RWPE2 (cell line): ENCODE data around the gene ZCCHC2.

Experiments
- ATAC-seq: fragments of 200-7000 bp; cut with Tn5 transposase; 3 replicates; pipeline ENCODE4 v1.9.1; 2021; ENCODE audit warnings: low read depth
- DNase-seq: peaks from one replicate; pipeline ENCODE4 v3.0.0-alpha.2; 2020; ENCODE audit warnings: low spot score
- H3K27ac ChIP-seq: fragments of 450-650 bp; 2 replicates; pipeline ENCODE4 v1.5.1; 2017; ENCODE audit warnings: mild to moderate bottlenecking; ENCODE audit not compliant: poor library complexity, severe bottlenecking
- H3K27me3 ChIP-seq: fragments of 250-450 bp; sonication (Bioruptor Pico); 2 replicates; pipeline ENCODE4 v1.5.1; 2021; ENCODE audit warnings: mild to moderate bottlenecking, moderate library complexity; ENCODE audit not compliant: insufficient read depth, poor library complexity, severe bottlenecking
- H3K36me3 ChIP-seq: fragments of 250-450 bp; sonication (Bioruptor Pico); 2 replicates; pipeline ENCODE4 v1.5.1; 2020; ENCODE audit warnings: low read depth, mild to moderate bottlenecking, moderate library complexity
- H3K4me1 ChIP-seq: fragments of 250-450 bp; sonication (Bioruptor Pico); 2 replicates; pipeline ENCODE4 v1.5.1; 2021; ENCODE audit warnings: mild to moderate bottlenecking, moderate library complexity; ENCODE audit not compliant: insufficient read depth, poor library complexity, severe bottlenecking
- H3K4me3 ChIP-seq: fragments of 250-450 bp; sonication (Bioruptor Pico); 2 replicates; pipeline ENCODE4 v1.5.1; 2021; ENCODE audit warnings: mild to moderate bottlenecking, moderate library complexity; ENCODE audit not compliant: severe bottlenecking
- H3K9me3 ChIP-seq: fragments of 250-450 bp; sonication (Bioruptor Pico); 2 replicates; pipeline ENCODE4 v1.5.1; 2021; ENCODE audit warnings: mild to moderate bottlenecking, moderate library complexity; ENCODE audit not compliant: severe bottlenecking
- TF ChIP-seq, protein P1 (sequence below): fragments of 450-650 bp; IDR thresholded peaks from one replicate; pipeline ENCODE4 v1.5.1; 2017; ENCODE audit warnings: mild to moderate bottlenecking, moderate library complexity; ENCODE audit not compliant: poor library complexity, severe bottlenecking

Gene ZCCHC2

DNA sequence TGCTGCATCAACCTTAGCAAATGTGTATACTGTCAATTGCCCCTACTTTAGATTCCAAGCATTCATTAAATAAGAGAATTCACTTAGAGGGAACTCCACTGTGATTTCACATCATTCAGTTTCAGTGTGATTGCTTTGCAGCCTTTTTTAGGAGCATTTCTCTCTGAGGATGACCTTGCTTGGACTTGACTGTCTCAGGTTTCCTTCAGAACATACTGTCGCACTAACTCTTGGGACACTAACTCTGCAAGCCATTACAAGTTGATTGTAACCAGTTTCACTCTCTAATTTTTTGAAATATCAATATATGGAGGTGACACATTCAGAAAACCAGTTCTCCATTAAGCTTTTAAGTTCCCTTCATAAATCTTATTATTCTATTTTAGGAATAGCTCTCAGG lies 6.6 kb upstream of the ZCCHC2 start:
- Histone ChIP-seq H3K36me3 (no peaks in the 10 kb centered on the region), H3K27me3 (no peaks in the 10 kb centered on the region), H3K4me1 (peaks cover 2% of the 10 kb centered on the region), H3K9me3 (no peaks in the 10 kb centered on the region), H3K4me3 (no peak overlapping the region), H3K27ac (no peak overlapping the region)
- ATAC-seq: no peak
- no peak for DNase-seq
- TF ChIP-seq, protein P1, sequence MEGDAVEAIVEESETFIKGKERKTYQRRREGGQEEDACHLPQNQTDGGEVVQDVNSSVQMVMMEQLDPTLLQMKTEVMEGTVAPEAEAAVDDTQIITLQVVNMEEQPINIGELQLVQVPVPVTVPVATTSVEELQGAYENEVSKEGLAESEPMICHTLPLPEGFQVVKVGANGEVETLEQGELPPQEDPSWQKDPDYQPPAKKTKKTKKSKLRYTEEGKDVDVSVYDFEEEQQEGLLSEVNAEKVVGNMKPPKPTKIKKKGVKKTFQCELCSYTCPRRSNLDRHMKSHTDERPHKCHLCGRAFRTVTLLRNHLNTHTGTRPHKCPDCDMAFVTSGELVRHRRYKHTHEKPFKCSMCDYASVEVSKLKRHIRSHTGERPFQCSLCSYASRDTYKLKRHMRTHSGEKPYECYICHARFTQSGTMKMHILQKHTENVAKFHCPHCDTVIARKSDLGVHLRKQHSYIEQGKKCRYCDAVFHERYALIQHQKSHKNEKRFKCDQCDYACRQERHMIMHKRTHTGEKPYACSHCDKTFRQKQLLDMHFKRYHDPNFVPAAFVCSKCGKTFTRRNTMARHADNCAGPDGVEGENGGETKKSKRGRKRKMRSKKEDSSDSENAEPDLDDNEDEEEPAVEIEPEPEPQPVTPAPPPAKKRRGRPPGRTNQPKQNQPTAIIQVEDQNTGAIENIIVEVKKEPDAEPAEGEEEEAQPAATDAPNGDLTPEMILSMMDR: no peak

DNA sequence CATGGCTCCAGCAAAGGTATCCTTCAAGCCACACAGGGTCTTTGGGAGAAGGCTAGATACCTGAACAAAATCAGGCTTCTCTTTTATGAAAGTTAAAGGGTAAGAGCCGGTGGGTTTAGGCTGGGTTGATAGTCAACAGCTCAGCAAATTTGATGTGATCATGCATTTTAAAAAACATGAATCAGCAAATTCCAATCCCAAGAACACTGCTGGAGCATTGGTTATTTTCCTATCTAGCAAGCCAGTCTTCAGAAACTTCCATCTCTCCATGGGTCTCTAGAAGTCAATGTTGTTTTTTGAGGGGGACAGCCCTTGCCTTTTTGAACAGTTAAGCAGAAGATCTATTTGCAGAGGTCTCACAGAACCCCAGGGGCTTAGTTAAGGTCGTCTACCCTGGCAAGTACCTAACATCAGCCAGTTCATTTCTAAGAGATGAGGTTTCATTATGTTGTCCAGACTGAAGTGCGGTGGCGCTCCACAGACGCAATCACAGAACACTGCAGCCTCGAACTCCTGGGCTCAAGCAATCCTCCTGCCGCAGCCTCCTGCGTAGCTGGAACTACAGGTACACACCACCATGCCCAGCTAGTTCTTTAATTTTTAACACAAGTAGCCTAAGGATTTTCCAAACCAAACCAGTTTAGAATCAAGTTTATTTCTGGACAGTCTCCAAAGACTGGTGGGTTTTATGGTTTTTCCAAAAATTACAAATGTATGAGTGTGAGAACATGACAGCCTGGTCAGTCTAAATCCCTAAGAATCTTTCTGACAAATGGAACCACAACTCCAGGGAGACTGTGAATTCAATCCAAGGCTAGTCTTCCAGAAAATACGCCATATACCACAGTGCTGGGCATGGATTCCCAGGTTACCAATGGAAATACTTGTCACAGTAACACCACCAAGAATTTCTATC lies 4.1 kb upstream of the ZCCHC2 start:
- Histone ChIP-seq H3K4me1 (peaks cover 6% of the 10 kb centered on the region), H3K27ac (no peak overlapping the region), H3K36me3 (no peaks in the 10 kb centered on the region), H3K4me3 (no peak overlapping the region), H3K9me3 (no peaks in the 10 kb centered on the region), H3K27me3 (no peaks in the 10 kb centered on the region)
- DNase-seq (no peak), ATAC-seq (no peak)
- TF ChIP-seq, protein P1: no peak

DNA sequence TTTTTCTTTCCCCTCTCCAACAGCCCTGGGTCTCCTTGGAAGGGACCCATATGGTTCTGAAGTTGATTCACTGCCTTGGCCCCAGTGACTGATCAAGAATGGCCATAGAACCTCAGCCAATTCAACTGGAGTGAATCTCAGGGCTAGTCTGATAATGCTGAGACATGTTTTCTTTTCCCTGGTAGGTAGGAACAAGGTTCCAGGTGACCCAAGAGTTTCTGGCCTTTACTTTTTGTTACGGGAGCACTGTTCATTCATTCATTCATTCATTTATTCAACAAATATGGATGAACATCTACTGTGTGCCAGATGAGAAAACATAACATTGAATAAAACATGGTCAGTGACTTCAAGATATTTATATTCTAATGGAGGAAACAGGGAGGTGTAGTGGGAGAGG lies 3.1 kb upstream of the ZCCHC2 start:
- Histone ChIP-seq H3K27ac (no peak overlapping the region), H3K4me1 (peaks cover 6% of the 10 kb centered on the region), H3K36me3 (no peaks in the 10 kb centered on the region), H3K4me3 (no peak overlapping the region), H3K27me3 (no peaks in the 10 kb centered on the region), H3K9me3 (no peaks in the 10 kb centered on the region)
- no peak for ATAC-seq
- DNase-seq: no peak
- TF ChIP-seq, protein P1: no peak

DNA sequence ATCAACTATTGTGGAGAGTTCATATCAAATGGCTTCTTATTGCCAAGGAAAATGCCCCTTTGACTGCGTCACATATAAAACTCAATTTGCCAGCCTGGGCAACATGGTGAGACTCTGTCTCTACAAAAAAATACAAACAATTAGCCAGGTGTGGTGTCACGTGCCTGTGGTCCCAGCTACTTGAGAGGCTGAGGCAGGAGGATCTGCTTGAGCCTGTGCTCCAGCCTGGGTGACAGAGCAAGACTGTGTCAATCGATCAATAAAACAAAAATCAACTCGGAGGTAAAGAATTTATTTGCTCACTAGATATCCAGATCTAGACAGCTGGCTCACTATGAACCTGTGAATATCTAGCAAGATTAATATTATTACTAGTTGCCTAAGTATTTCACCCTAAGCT lies 1.7 kb upstream of the ZCCHC2 start:
- TF ChIP-seq, protein P1: no peak
- H3K4me3 ChIP-seq: no peak overlapping the region
- no peaks in the 10 kb centered on the region for H3K27me3 ChIP-seq
- DNase-seq (no peak), ATAC-seq (no peak)
- H3K9me3 ChIP-seq: no peaks in the 10 kb centered on the region
- no peaks in the 10 kb centered on the region for H3K36me3 ChIP-seq
- H3K27ac ChIP-seq: no peak overlapping the region
- peaks cover 6% of the 10 kb centered on the region for H3K4me1 ChIP-seq

DNA sequence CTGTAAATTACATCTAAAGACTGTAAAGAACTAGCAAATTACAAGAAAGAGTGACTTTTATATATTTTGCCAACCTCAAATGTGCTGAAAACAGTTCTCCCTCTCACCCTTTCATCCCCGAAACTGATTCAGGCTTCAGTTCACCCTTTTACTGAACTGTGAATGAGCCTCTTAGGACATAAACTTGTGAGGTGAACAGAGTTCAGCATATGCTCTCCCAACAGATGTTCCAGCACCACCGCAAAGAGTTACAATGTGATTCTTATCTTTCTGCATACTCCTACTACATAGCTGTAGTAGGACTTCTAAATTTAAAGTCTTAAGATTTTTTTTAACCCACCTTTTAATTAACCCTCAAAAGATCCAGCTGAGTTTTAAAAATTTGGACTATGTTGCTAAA lies 1.2 kb upstream of the ZCCHC2 start:
- TF ChIP-seq, protein P1: no peak
- H3K4me1 ChIP-seq: peaks cover 6% of the 10 kb centered on the region
- no peaks in the 10 kb centered on the region for H3K9me3 ChIP-seq
- H3K36me3 ChIP-seq: no peaks in the 10 kb centered on the region
- peak overlapping the region; percentile 68 for H3K4me3 ChIP-seq
- no peak overlapping the region for H3K27ac ChIP-seq
- ATAC-seq: no peak
- no peaks in the 10 kb centered on the region for H3K27me3 ChIP-seq
- DNase-seq: no peak
